Neural cell (in vitro differentiated cells): ENCODE data around the gene DAD1.

Experiments used
- EP300 ChIP-seq: fragments of 450-650 bp; conservative IDR thresholded peaks from 2 replicates; pipeline ENCODE4 v1.6.1; 2014; ENCODE audit warnings: antibody characterized with exemption, mild to moderate bottlenecking, moderate library complexity; ENCODE audit not compliant: poor library complexity, severe bottlenecking
- EZH2 ChIP-seq: fragments of 200-600, 300-800 bp; shearing (Covaris generic), sonication (generic); IDR thresholded peaks from 2 replicates; pipeline ENCODE4 v1.6.1; 2014; ENCODE audit warnings: antibody characterized with exemption, low read length, borderline replicate concordance, mild to moderate bottlenecking; ENCODE audit not compliant: insufficient read depth, poor library complexity, severe bottlenecking
- MXI1 ChIP-seq: fragments of 450-650 bp; conservative IDR thresholded peaks from 2 replicates; pipeline ENCODE4 v1.6.1; 2014; ENCODE audit warnings: antibody characterized with exemption, mild to moderate bottlenecking; ENCODE audit not compliant: poor library complexity, severe bottlenecking
- POLR2AphosphoS5 ChIP-seq: IDR thresholded peaks from 2 replicates; pipeline ENCODE4 v1.6.1; 2012
- RAD21 ChIP-seq: fragments of 450-650 bp; conservative IDR thresholded peaks from 2 replicates; pipeline ENCODE4 v1.6.1; 2014; ENCODE audit warnings: antibody characterized with exemption, mild to moderate bottlenecking, moderate library complexity
- TAF1 ChIP-seq: IDR thresholded peaks from 2 replicates; pipeline ENCODE4 v1.6.1; 2012; ENCODE audit warnings: low read depth
- TF ChIP-seq, protein P1 (sequence below): fragments of 450-650 bp; IDR thresholded peaks from 2 replicates; pipeline ENCODE4 v1.5.1; 2014; ENCODE audit warnings: antibody characterized with exemption, mild to moderate bottlenecking, moderate library complexity; ENCODE audit not compliant: poor library complexity, severe bottlenecking

DNA sequence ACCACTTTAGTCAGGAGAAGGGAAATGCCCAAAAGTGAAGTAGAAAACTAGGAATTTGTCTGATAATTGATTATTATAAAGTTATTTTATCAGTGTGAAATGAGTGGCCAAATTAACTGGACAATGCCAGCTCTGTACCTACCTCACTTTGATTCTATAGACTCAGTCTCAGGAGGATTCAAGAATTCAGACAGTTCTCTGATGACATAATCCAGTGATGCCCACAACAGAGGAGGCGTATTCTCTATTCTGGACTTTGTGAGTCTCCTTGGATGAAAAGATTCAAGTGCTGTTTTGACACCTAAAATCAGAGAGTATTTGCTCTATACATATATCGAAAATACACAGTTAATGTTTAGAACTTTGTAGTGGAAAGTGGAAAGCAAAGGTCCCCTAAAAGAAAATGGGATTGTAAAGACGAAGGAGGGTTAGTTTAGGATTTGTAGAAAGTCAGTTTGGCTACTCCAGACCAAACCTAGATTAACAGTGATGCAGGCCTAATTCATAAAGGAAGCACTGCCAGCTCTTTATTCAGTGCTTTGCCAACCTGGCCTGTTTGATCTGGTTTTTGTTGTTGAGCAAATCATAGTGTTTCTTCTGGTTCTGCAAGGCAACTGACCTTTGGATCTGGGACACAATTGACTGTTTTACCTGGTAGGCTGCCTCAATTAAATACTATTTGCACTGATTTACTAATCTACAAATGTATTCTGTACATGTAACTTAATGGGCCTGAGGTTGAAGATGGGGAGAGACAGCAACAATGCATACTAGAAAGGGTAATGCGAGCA lies 67.4 kb downstream of the DAD1 start:
- TF ChIP-seq EP300 (no peak), MXI1 (no peak), POLR2AphosphoS5 (no peak), RAD21 (no peak), TAF1 (no peak), EZH2 (no peak)
- TF ChIP-seq, protein P1, sequence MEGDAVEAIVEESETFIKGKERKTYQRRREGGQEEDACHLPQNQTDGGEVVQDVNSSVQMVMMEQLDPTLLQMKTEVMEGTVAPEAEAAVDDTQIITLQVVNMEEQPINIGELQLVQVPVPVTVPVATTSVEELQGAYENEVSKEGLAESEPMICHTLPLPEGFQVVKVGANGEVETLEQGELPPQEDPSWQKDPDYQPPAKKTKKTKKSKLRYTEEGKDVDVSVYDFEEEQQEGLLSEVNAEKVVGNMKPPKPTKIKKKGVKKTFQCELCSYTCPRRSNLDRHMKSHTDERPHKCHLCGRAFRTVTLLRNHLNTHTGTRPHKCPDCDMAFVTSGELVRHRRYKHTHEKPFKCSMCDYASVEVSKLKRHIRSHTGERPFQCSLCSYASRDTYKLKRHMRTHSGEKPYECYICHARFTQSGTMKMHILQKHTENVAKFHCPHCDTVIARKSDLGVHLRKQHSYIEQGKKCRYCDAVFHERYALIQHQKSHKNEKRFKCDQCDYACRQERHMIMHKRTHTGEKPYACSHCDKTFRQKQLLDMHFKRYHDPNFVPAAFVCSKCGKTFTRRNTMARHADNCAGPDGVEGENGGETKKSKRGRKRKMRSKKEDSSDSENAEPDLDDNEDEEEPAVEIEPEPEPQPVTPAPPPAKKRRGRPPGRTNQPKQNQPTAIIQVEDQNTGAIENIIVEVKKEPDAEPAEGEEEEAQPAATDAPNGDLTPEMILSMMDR, result no peak
